ENCODE data around the gene TMEM184B.

GRCh38 chr22:38314933-38315822 is 42.4 kb upstream of the TMEM184B start:
- TF ChIP-seq, protein P1, sequence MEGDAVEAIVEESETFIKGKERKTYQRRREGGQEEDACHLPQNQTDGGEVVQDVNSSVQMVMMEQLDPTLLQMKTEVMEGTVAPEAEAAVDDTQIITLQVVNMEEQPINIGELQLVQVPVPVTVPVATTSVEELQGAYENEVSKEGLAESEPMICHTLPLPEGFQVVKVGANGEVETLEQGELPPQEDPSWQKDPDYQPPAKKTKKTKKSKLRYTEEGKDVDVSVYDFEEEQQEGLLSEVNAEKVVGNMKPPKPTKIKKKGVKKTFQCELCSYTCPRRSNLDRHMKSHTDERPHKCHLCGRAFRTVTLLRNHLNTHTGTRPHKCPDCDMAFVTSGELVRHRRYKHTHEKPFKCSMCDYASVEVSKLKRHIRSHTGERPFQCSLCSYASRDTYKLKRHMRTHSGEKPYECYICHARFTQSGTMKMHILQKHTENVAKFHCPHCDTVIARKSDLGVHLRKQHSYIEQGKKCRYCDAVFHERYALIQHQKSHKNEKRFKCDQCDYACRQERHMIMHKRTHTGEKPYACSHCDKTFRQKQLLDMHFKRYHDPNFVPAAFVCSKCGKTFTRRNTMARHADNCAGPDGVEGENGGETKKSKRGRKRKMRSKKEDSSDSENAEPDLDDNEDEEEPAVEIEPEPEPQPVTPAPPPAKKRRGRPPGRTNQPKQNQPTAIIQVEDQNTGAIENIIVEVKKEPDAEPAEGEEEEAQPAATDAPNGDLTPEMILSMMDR (IDR thresholded peaks at IDR 0.05), result no peak
- no peak for TF ChIP-seq POLR2A (IDR thresholded peaks at IDR 0.05)

Data from stomach (tissue), 4 donors.